ENCODE results near the gene CCT6B. TPM values are rescaled to one million over a fixed set of nuclear protein-coding genes. Genes with fewer than 3 reads are reported as not detected.

The CCT6B gene
- total RNA-seq, 1 experiment from 2014 or later = 1.1 TPM

DNA sequence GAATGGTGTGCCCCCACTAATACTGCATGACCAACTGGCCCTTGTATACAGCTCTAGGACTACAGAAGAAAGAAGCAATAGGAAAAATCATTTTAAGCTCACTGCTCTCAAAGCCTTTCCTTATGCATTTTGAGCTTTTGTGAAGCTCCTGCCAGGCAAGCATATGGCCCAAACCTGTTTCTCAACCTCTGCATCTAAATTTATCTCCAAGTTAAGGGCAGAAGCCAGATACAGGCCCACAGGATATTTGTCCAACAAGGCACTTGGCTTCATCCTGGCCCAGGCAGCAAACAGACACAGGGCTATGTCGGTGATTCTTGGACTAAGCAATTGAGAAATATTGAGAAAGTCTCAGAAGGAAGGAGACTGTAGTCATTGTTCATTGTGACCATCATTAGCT is 43.9 kb downstream of the CCT6B start:
- no peak overlapping the region for H2AFZ ChIP-seq (ENCODE audit: low read depth, low read length, poor library complexity, severe bottlenecking)
- POLR2A ChIA-PET = no interaction called here
- H3K27ac ChIP-seq (ENCODE audit: low read depth, low read length) = no peak overlapping the region
- H3K4me3 ChIP-seq (replicated peaks in 1 of 2; ENCODE audit: low read depth in 1 of 2, low read length in 2 of 2) = no peak overlapping the region
- H3K4me2 ChIP-seq (ENCODE audit: low read length) = no peak overlapping the region
- H4K20me1 ChIP-seq (ENCODE audit: insufficient read depth) = no peaks in the 10 kb centered on the region
- intact Hi-C loops (cut with micrococcal nuclease) = no loop called here
- H3K9ac ChIP-seq (ENCODE audit: low read length) = no peak overlapping the region
- H3K79me2 ChIP-seq (ENCODE audit: insufficient read depth, low read length) = no peaks in the 10 kb centered on the region
- DNase-seq (ENCODE audit: low read depth, low spot score) (no peak), ATAC-seq (no peak)
- H3K9me2 ChIP-seq (ENCODE audit: insufficient read depth) = no peaks in the 10 kb centered on the region
- RAD21 ChIA-PET (ENCODE audit: low non-redundant PET in 1 of 2, low total read pairs in 2 of 2, uncharacterized antibody in 2 of 2, unreplicated experiment in 2 of 2) = no interaction called here
- no peaks in the 10 kb centered on the region for H3K27me3 ChIP-seq (ENCODE audit: insufficient read depth, low read length)
- no TSS peak for BruUV-seq (replicated peaks)
- H3K9me3 ChIP-seq (ENCODE audit: control insufficient read depth in 1 of 2, insufficient read depth in 1 of 2, low read depth in 1 of 2, low read length in 2 of 2) = no peaks in the 10 kb centered on the region
- H3K4me1 ChIP-seq (ENCODE audit: control insufficient read depth in 1 of 2, insufficient read depth in 2 of 2, low read length in 2 of 2) = no peaks in the 10 kb centered on the region
- CTCF ChIA-PET = no interaction called here
- no peak for TF ChIP-seq SIN3A (IDR thresholded peaks at IDR 0.05; ENCODE audit: low read depth)
- TF ChIP-seq RAD21 (IDR thresholded peaks at IDR 0.05; ENCODE audit: low read depth) = no peak
- TF ChIP-seq, protein P1, sequence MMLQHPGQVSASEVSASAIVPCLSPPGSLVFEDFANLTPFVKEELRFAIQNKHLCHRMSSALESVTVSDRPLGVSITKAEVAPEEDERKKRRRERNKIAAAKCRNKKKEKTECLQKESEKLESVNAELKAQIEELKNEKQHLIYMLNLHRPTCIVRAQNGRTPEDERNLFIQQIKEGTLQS (IDR thresholded peaks at IDR 0.05) = no peak
- TF ChIP-seq ZFX (IDR thresholded peaks at IDR 0.05) = no peak
- TF ChIP-seq, protein P2, sequence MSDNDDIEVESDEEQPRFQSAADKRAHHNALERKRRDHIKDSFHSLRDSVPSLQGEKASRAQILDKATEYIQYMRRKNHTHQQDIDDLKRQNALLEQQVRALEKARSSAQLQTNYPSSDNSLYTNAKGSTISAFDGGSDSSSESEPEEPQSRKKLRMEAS (IDR thresholded peaks at IDR 0.05) = no peak
- H3K36me3 ChIP-seq (ENCODE audit: control insufficient read depth in 1 of 2, insufficient read depth in 2 of 2, low read length in 2 of 2) = no peaks in the 10 kb centered on the region

DNA sequence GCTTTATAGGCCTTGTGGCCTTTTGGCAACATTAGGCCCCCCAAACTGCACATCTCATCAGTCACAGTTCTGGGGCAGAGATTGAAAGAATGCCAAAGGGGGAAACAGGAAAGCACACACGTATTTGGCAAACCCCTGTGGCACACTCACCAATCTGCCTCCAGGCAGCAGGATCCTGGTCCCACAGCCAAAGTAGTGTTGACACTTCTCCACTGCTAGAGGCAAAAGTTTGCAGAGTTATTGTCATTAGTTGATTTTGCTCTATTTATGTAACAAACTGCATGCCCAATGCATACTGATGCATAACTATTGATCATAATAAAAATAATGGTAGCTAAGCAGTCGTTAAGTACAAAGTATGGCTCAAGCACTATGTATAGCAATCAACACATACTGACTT is 45.1 kb downstream of the CCT6B start:
- no peaks in the 10 kb centered on the region for H3K27me3 ChIP-seq (ENCODE audit: insufficient read depth, low read length)
- RAD21 ChIA-PET (ENCODE audit: low non-redundant PET in 1 of 2, low total read pairs in 2 of 2, uncharacterized antibody in 2 of 2, unreplicated experiment in 2 of 2) = no interaction called here
- no peak overlapping the region for H3K4me2 ChIP-seq (ENCODE audit: low read length)
- no peaks in the 10 kb centered on the region for H3K36me3 ChIP-seq (ENCODE audit: control insufficient read depth in 1 of 2, insufficient read depth in 2 of 2, low read length in 2 of 2)
- CTCF ChIA-PET = no interaction called here
- no peaks in the 10 kb centered on the region for H3K79me2 ChIP-seq (ENCODE audit: insufficient read depth, low read length)
- no peaks in the 10 kb centered on the region for H3K4me1 ChIP-seq (ENCODE audit: control insufficient read depth in 1 of 2, insufficient read depth in 2 of 2, low read length in 2 of 2)
- no peak overlapping the region for H3K4me3 ChIP-seq (replicated peaks in 1 of 2; ENCODE audit: low read depth in 1 of 2, low read length in 2 of 2)
- no peak overlapping the region for H2AFZ ChIP-seq (ENCODE audit: low read depth, low read length, poor library complexity, severe bottlenecking)
- intact Hi-C loops (cut with micrococcal nuclease) = no loop called here
- no peak for ATAC-seq
- no peaks in the 10 kb centered on the region for H3K9me3 ChIP-seq (ENCODE audit: control insufficient read depth in 1 of 2, insufficient read depth in 1 of 2, low read depth in 1 of 2, low read length in 2 of 2)
- TF ChIP-seq RAD21 (IDR thresholded peaks at IDR 0.05; ENCODE audit: low read depth) (no peak), POLR2AphosphoS5 (IDR thresholded peaks at IDR 0.05; ENCODE audit: low read depth, low read length) (no peak), POLR2A (IDR thresholded peaks at IDR 0.05; ENCODE audit: borderline replicate concordance, extremely low read depth, insufficient read depth, insufficient read length) (no peak)
- TF ChIP-seq, protein P1 (IDR thresholded peaks at IDR 0.05) = no peak
- TF ChIP-seq, protein P2 (IDR thresholded peaks at IDR 0.05) = no peak
- no peak overlapping the region for H3K9ac ChIP-seq (ENCODE audit: low read length)
- BruUV-seq (replicated peaks) = no TSS peak
- H4K20me1 ChIP-seq (ENCODE audit: insufficient read depth) = no peaks in the 10 kb centered on the region
- POLR2A ChIA-PET = no interaction called here
- no peak overlapping the region for H3K27ac ChIP-seq (ENCODE audit: low read depth, low read length)
- DNase-seq (ENCODE audit: low read depth, low spot score) = no peak
- no peaks in the 10 kb centered on the region for H3K9me2 ChIP-seq (ENCODE audit: insufficient read depth)
